ENCODE measurements around the gene ZEB2.
"Not testable (repeated sequence)": the region's sequence is repeated elsewhere in the genome, so short reads cannot be mapped to it uniquely, and the experiment has no call there.

Gene ZEB2

DNA sequence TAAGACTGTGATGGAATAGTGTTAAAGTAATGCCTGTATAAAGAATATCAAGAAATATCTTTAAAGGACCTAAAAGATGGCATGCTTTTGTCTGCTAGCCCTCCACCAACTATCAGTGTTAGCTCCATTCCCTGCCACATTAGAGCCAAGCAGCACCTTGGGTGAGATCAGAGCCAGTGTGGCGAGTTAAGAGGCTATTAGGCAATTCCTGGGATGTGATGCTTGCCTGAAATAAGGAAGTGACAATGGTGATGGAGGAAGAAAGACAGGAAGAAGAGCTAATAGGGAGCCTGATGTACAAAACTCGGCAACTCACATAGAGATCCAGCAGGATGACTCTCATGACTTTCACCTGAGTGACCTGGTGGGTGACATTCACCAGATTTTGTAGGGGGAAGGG lies 143.5 kb downstream of the ZEB2 start:
- no peak for DNase-seq

DNA sequence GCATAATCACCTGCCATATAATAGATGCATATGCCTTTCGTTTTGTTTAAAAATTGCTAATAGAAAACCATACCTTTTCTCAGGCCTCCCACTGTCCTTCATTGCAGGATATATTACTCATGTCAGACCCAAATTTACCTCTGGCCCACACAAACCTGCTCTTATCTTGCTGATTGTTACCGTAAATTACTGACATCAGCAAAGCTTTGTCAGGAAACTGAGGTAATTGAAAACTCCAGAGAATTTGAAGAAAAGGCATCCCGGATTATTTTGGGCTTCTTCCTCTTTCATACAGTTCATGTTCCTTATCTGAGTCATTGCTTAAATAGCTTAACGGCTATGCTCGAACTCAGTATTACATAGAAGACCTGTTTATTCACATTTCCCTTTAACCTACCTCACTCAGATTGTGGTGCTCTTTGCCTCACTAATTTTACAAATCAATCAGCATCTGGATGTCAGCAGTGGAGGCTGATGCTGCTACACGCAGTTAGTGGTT lies 145.7 kb downstream of the ZEB2 start:
- peak; percentile 64 for DNase-seq

DNA sequence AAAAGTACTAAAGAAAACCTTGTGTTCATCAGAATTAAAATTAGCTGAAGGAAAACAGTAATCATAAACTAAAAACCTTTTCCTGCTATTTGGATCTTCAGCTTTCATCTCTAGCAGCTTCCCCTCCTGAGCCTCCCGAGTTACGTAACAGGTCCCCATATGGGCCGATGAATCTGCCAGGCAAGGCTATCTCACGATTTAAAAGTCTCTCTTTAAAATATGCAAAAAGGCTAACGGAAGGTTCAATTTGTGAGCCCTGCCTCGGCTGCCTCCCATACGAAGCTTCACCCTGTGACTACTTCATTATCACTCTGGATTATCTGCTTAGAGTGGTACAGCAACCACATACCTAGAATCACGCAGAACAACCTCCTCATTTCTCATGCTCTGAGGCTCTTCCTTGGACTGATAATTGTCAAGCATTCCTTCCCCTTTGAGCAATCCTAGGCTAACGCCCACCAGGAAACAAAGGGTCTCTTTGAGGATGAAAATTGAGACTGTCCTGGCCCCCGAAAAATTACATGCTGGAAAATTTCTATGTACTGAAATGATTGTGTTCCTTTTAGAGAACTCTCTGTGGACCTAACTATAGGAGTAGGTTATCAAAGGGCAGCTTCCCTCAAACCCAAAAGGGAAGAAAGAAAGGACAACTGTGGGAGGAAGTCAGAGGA lies 147.4 kb downstream of the ZEB2 start:
- peak; percentile 37 for DNase-seq

DNA sequence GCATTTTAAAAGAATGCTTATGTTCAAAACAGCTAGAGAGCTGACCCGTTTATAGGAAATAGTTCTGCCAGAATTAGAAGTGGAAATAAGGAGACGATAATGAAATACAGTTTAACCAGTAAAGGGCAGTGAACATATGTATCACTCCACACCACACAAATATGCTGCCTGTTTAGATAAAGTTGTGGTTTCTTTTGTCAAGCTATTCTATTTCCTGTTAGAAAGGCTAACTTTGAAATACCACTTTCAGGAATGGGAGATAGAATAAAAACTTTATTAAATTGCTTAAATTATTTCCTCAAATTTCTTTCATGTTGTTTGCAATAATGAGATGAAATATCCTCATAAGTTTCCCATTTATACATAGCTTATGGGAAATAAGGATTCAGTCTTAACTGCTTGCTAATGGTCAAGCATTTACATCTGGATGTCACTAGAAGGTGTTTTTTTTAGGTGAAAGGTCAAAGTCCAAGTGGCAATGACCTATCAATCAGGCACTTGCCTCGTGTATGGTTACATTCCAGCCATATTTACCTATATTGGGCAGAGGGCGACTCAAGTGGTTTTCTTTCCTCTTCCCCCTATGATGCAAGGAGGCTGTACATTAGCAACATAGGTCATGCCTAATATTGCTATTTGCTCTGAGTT lies 148.9 kb downstream of the ZEB2 start:
- DNase-seq, result peak; percentile 66

DNA sequence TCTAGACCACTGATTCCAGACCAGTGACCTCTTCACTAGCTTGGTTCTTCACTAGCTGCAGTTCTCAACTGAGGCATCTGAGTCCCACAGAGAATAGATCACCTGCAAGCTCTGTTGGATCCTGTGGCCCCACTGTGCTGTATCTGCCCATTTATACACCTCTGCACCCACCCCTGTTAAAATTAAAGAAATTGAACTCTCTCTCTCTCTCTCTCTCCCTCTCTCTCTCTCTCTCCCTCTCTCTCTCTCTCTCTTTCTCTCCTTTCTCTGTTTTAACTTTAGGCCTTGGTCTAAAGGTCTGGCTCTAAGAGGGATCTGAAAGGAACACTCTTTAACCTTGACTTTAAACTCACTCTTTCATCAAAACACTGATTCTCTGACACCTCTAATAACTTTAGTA lies 150.5 kb downstream of the ZEB2 start:
- DNase-seq, result no peak

DNA sequence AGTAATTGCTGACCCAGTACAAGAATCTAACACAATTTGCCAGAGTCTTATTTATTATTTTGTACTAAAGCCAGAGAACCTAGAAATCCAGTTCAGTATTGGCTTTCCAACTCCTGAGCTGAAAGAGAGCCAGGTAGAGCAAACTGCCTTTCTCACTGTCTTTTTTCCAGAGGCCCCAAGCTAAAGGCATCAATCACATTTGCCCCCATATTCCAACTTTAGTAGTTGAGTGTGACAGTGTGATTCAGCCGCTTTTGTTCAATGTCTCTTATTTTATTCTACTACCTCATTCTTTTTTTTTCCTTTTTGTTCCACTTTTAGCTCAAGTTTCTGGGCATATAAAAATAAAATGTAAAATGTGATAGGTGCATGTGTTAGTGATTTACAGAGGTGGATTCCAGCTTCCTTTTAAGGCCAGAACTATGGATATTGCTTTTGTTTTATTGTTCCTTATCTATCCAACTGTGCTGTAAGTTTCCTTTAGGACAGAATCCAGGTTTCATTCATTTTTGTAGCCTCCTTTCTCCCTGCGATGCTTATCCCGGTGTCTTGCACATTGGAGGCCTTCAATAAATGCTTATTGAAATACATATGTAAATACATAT lies 153.0 kb downstream of the ZEB2 start:
- no peak for DNase-seq

DNA sequence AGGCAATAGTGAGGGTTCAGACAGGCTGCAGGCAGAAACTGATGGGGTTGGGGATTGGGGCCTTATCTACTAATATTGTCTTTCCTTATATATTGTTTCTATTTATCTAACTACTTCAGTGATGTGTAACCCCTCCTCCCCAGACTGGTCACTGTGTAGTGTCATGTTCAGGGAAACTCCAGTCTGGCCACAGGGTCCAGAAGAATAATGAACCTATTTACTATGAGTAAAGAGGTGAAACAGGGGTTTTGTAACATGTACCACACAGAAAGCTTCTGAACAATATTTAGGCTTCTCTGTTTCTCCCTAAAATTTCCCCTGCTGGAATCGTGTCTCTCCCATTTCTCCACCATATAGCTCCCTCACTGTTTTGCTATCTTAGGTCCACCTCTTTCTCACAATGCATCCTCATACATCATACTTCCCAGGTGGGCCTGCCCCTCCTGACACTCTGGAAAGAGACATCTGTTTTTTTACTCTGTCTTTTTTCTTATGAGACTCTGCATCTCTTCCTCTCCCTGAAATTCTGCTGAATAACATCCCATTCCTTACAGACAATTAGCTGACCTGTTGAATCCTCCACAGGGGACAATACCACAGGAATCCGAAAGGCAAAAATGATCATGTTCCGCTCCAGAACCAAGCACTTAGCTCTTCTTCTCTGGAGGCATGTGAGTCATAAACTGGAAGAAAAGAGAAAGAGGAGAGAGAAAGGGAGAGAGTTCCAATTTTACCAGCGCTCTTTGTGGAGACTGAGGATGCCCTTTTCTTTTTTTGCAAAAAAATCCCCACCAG lies 154.8 kb downstream of the ZEB2 start:
- DNase-seq, result peak; percentile 86

DNA sequence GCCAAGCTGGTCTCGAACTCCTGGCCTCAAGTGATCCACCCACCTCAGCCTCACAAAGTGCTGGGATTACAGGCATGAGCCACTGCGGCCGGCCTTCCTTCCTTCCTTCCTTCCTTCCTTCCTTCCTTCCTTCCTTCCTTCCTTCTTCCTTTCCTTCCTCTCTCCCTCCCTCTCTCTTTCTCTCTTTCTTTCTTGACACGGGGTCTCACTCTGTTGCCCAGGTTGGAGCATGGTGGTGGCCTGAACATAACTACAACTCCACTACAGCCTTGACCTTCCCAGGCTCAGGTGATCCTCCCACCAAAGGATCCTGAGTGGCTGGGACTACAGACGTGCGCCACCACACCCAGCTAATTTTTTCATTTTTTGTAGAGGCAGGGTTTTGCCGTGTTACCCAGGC lies 155.7 kb downstream of the ZEB2 start:
- DNase-seq, result not testable (repeated sequence)

DNA sequence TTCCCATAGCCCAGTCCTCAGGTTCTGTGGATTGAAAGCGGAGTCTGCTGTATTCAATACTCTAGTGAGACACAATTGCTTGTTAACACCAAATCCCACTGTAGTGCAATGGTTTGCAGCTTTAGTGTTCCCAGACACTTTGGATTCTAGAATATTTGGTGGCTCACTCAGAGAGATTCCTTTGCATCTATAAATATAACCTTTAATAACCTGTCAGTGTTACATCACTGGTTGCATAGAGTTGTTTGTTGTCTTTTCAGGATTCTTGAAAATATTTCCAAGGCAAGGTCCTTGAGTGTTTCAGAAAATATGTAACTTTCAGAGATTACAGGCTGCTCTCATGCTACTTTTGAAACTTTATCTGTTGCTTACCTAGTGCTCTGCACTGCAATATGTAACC lies 157.5 kb downstream of the ZEB2 start:
- DNase-seq, result peak; percentile 72

DNA sequence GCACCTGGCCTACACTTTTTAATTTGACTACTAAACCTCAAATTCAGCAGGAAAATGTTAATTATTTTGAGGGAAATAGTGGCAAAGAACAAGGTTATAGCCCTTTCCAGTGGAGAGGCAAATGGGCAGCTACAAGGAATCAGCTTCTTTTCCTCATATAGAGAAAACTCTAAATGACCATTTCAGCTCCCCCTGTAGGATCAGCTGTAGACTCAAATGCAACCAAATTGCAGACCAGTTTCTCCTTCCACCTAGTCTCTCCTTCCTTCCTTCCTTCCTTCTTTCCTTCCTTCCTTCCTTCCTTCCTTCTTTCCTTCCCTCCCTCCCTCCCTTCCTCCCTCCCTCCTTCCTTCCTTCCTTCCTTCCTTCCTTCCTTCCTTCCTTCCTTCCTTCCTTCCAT lies 158.2 kb downstream of the ZEB2 start:
- no peak for DNase-seq

DNA sequence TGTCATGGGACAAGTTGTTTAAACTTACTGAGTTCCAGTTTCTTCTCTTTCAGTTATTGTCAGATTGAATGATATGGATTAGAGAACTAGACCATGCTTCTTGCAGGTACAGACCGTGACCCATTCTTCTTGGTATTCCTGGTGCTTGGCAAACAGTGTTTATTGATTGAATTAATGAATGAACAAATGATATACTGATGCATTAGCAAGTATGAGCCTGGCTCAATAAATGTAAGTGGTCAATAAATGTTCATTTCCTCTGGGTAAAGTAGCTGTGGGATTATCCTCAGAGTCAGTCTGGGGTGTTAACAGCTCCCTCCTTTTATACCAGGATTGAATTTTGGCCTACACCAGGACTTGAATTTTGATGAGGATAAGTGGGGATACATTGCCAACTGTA lies 160.2 kb downstream of the ZEB2 start:
- DNase-seq, result no peak

DNA sequence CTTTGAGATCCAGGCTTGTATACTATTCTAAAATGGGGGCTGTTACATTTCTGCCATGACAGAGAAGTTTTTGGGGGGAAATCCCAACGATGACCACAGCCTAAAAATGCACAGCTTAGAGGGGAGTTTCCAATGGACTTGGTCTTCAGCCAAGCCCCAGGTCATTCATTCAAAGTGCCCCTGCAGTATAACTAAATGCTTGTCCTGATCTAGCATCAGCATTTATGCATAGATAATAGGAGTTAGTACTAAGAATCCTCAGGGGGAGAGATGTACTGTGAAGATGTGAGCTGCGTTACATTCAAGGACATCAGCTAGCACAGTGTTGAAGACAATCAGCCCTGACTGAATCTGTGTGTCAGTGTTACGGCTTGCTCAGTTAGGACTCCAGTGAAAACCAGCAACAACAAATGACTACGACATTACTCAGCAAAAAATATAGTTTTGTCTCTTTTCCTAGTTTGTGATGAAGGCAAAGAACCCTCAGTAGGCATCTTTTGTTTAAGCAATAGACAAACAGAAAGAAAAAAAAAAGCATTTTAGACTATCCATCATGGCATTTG lies 160.9 kb downstream of the ZEB2 start:
- peak; percentile 67 for DNase-seq

DNA sequence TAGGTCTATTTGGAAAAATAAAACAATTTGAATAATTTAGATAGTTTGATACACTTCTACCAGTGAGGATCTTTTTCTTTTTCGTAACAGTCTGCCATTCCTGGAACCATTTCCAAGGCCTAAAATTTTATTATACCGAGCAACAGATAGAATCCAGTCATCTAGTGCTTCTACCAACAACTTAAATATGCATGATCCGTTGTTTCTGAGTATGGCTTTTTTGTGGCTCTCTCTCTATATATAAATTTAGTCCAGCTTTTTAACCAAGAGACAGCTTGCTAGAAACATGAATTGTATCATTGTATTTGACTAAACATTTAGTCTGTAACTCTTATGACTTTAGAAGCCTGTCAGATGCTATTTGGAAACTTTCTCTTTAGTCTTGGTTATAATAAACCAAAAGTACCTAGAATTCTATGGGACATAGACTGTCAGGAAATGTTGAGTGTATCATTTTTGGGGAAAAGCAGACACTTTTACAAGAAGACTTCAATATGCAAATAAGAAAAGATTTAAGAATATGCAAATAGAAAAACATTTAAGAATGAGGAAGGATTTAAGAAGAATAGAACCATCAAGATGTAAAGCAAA lies 161.4 kb downstream of the ZEB2 start:
- DNase-seq, result no peak

DNA sequence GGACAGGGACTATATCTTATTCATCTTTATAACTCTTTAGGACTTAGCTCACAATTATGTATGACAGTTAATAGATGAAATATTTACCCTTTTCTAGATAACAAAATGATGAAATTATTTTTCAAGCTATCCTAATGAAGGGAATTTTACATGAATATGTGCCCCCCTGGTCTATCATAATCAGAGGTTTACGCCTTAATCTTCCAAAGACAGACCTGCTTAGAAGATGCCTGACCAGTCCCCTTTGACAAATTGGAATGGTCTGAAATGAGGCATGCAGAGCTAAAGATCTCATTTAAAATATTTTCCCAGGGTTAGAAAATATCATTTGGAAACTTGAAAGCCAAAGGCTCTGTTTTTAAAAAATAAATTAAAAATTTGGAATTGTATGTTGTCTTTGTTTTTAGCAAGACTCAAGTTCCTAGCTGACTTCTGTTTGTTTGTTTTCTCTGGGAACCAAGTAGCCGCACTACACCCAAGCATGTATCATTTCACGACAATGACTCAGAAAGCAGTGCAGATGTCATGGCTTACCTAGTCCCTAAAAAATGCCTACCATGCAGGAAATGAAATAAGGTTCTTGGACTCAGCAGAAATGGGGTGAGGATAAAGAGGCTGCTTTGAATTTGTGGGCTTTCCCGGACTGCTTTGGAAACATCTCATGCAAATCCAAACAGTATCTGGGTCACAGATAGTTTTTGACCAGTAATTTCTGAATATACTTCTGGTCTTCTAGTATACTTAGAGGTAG lies 162.1 kb downstream of the ZEB2 start:
- peak; percentile 97 for DNase-seq

DNA sequence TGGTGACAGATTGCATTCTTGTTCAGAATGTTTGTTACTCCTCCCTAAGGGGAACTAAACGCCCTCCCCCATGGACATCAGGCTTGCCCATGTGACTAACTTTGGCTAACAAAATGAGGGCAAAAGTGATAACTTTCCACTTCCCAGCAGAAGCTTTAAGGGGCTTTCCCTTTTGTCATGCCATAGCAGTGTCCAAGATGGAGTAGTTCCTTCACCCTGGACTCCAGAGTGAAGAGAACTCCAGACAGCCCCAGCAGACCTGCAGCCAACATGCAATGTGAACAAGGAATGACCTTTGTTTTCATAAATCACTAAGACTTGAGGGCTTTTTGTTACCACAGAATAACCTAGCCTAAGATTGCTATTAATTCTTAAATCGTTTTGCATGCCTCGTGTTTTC lies 163.5 kb downstream of the ZEB2 start:
- no peak for DNase-seq

DNA sequence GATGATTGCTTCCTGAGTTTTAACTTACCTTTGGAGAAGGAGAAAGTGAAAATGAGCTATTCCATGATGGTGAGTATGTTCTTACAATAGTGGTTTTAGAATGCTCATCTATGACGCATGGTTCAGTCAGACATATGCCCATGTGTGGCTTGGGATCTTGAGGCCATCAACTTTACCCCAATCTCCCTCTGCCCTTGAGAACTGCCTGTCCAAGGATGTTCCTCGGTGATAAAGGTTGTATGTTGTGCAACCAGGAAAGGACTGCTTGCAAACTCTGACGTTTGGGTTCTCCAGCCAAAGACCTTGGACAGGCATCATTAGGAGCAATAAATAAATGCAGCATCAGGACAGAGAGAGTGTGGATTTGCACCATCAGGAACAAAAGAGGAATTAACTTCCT lies 165.0 kb downstream of the ZEB2 start:
- DNase-seq, result no peak

DNA sequence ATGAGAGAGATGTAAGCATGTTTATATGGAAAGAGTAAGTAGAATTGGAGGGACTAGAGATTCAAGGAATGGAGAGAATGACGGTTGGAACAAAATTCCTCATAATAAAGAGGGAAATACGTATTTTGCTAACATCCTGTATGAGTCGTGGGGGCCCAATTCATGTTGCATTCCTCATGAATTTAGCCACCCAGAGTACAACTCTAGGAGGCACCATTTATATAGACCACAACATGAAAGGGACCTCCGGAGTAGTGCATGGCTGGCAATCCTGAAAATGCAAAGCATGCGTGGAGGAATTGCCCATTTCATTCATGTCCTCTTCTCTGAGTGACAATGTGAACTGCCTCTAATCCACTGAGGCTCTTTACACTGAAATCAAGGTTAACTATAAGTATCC lies 168.2 kb downstream of the ZEB2 start:
- peak; percentile 66 for DNase-seq

DNA sequence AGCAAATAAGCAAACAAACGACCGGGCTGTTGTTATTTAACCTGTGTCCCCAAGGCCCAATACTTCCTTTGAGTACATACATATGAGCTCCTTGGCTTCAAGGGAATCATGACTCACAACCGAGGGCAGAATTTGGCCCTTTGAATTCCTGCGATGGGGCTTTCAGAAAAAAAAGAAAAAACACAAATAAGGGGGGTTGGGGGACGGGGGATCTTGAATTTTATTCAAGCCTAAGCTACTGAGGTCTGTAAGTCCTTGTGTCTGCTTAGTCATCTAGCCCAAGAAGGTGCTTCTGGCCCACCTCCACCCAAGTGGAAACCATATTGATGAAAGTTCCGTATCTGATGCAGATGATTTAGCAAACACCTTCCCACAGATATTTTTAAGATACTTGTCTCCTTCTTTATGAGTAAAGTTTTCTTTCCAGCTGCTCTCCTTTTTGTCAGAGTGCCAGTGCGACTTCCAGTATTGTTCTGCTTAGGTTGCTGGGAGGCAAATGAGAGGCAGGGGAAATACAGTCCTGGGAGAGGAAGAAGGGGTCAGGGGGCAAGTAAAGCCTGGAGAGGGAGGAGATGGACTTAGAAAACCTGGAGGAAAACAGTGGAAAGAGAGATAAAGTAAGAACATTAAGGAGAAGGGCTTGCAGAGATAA lies 169.6 kb downstream of the ZEB2 start:
- peak; percentile 50 for DNase-seq

DNA sequence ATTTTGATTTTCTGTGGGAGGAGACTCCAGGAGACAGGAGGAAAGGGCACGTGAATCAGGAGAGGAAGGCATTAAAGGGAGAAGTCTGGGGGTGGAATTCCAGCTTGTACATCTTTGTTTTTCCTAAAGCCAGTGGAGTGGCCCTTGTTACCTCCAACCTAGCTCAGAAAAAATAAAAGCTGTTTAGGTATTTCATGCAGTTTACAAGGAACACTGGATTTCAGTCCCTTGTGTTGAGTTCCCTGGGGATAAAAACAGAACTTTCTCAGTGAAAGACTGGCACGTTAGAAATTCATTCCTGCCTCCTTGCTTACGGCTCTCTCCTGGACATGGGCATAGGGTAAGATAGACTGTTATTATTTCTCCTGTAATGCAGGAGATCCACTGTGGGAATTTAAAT lies 170.2 kb downstream of the ZEB2 start:
- no peak for DNase-seq

DNA sequence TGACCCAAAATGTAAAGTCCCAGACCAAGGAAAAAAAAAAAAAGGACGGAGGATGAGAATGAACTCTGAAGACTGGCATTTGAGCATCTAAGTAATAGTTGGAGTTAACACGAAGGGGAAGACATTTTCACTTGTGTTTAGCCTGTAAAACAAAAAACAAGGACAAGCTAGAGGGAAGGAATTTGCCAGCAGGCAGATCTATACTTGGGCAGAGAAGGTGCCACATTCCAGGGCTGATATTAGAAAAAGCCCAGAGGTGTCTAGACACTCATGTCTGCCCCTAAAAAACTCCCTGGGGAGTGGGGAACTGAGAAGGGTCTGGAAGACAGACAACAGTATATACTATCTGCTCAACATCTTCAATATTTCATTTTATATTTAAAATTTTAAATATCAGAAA lies 171.1 kb downstream of the ZEB2 start:
- DNase-seq, result no peak

DNA sequence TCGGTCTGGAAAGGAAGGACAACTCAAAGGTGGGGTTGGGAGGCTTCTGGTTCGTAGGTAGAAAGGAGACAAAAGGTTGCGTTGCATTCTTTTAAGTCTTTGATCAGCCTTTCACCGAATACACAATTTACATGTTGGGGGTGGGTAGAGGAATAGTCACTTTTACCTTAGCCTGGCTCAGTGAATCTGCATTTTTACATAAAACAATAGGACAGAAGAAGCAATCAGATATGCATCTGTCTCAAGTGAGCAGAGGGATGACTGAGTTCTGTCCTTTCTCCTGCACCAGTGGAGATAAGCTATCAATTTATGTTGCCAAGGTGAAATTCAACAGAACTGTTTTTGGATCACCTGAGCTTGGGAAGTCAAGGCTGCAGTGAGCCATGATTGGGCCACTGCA lies 173.7 kb downstream of the ZEB2 start:
- DNase-seq, result no peak

DNA sequence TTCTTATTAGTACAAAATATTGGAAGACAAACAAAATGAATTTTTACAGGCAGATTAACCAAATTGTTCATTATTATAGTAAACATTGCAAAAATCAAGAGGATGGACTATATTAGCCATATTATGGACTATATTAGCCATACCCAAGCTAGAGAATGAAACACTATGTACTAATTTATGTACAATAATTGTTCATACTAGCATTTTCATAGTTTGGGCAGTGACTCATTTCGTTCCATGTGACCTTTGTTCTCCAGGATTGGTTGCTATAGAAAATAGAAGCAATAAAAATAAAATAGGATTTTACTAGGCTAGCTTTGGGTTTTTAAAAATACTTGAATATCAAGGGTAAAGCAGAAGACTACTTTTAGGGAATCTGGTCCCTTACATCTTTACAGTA lies 176.8 kb downstream of the ZEB2 start:
- no peak for DNase-seq
